B cell (primary cell): ENCODE results near the gene WDR38. TPM values are rescaled to one million over a fixed set of nuclear protein-coding genes. Genes with fewer than 3 reads are reported as not detected.

Experiments used
- ATAC-seq: fragments of 200-7000 bp; cut with Tn5 transposase; one replicate; pipeline ENCODE4 v1.10.0; 2021; ENCODE audit warnings: low read depth, mild to moderate bottlenecking, moderate number of reproducible peaks, moderate library complexity
- CTCF ChIA-PET: fragments of 350-600 bp; sonication (Branson Sonifier 250); formaldehyde crosslinking; loops from one replicate; lab custom pipeline; 2021; ENCODE audit warnings: antibody characterized with exemption, inconsistent platforms; lab: Charles Lee
- POLR2A ChIA-PET: fragments of 350-600 bp; sonication (Branson Sonifier 250); formaldehyde crosslinking; loops from one replicate; lab custom pipeline; 2021; ENCODE audit warnings: antibody characterized with exemption; lab: Charles Lee
- DNase-seq: peaks from one replicate; pipeline ENCODE4 v3.0.0; 2013
- H2AFZ ChIP-seq: 2 replicates; pipeline ENCODE4 v1.6.1; 2012; ENCODE audit warnings: mild to moderate bottlenecking, low read depth, low read length; ENCODE audit not compliant: insufficient read depth, poor library complexity, severe bottlenecking
- H3K27ac ChIP-seq, 2 donors: 1 replicate in 1 of 2; 2 replicates in 1 of 2; pipeline ENCODE4 v1.5.1; 2012 to 2013; ENCODE audit warnings: low read length in 2 of 2, mild to moderate bottlenecking in 2 of 2, moderate library complexity in 1 of 2
- H3K27me3 ChIP-seq, 4 experiments: fragments of 200-600 bp in 1 of 4; sonication (generic) in 1 of 4; replicated peaks in 1 of 4; 1 replicate in 2 of 4; 2 replicates in 2 of 4; pipeline versions ENCODE4 v1.6.1 to v1.7.0; 2013 to 2016; ENCODE audit warnings: low read length in 3 of 4, mild to moderate bottlenecking in 2 of 4, mixed read lengths in 1 of 4, moderate library complexity in 1 of 4; ENCODE audit not compliant: insufficient read depth in 4 of 4, control insufficient read depth in 3 of 4; ENCODE audit errors: control extremely low read depth in 1 of 4
- H3K36me3 ChIP-seq, 2 experiments: replicated peaks in 1 of 2; 1 replicate in 1 of 2; 2 replicates in 1 of 2; pipeline versions ENCODE4 v1.6.1 to v1.7.1; 2013; ENCODE audit warnings: low read length in 1 of 2; ENCODE audit not compliant: insufficient read depth in 2 of 2, control insufficient read depth in 1 of 2; ENCODE audit errors: control extremely low read depth in 1 of 2, extremely low read depth in 1 of 2
- H3K4me1 ChIP-seq, 2 donors: fragments of 200-600 bp in 1 of 2; sonication (generic) in 1 of 2; 1 replicate in 1 of 2; 2 replicates in 1 of 2; pipeline versions ENCODE4 v1.5.1 to v1.6.1; 2013 to 2017; ENCODE audit warnings: low read length in 2 of 2; ENCODE audit not compliant: control insufficient read depth in 2 of 2, insufficient read depth in 2 of 2
- H3K4me2 ChIP-seq: replicated peaks from 2 replicates; pipeline ENCODE3; 2012; ENCODE audit warnings: mild to moderate bottlenecking, low read depth, low read length; ENCODE audit not compliant: poor library complexity, severe bottlenecking
- H3K4me3 ChIP-seq, 5 experiments: fragments of 200-600 bp in 1 of 5; sonication (generic) in 1 of 5; 1 replicate in 3 of 5; 2 replicates in 2 of 5; pipeline versions ENCODE4 v1.5.1 to v1.7.0; 2011 to 2016; ENCODE audit warnings: low read length in 4 of 5, mild to moderate bottlenecking in 4 of 5, low read depth in 2 of 5, control low read depth in 1 of 5, moderate library complexity in 1 of 5; ENCODE audit not compliant: insufficient read depth in 1 of 5; ENCODE audit errors: control extremely low read depth in 1 of 5, extremely low read depth in 1 of 5
- H3K79me2 ChIP-seq: fragments of 200-600 bp; sonication (generic); one replicate; pipeline ENCODE4 v1.6.0; 2016; ENCODE audit warnings: low read length; ENCODE audit not compliant: control insufficient read depth, insufficient read depth
- H3K9ac ChIP-seq: fragments of 200-600 bp; sonication (generic); 2 replicates; pipeline ENCODE4 v1.6.1; 2017; ENCODE audit warnings: mild to moderate bottlenecking, low read length, moderate library complexity
- H3K9me3 ChIP-seq, 3 donors: one replicate each; pipeline versions ENCODE4 v1.6.1 to v1.7.1; 2013; ENCODE audit warnings: low read length in 2 of 3; ENCODE audit not compliant: control insufficient read depth in 2 of 3, insufficient read depth in 1 of 3; ENCODE audit errors: control extremely low read depth in 1 of 3
- H4K20me1 ChIP-seq: 2 replicates; pipeline ENCODE4 v1.6.0; 2012; ENCODE audit warnings: mild to moderate bottlenecking, low read length; ENCODE audit not compliant: insufficient read depth, control insufficient read depth, poor library complexity, severe bottlenecking
- H3K27ac Mint-ChIP-seq: one replicate; pipeline ENCODE4 v1.8.0; 2021; ENCODE audit warnings: mixed read lengths
- H3K27me3 Mint-ChIP-seq: one replicate; pipeline ENCODE4 v1.8.0; 2021; ENCODE audit warnings: mixed read lengths
- H3K4me1 Mint-ChIP-seq: one replicate; pipeline ENCODE4 v1.8.0; 2021; ENCODE audit warnings: mixed read lengths
- H3K4me3 Mint-ChIP-seq: one replicate; pipeline ENCODE4 v1.8.0; 2021; ENCODE audit warnings: mixed read lengths
- H3K9me3 Mint-ChIP-seq: one replicate; pipeline ENCODE4 v1.8.0; 2022; ENCODE audit warnings: mixed read lengths; ENCODE audit not compliant: insufficient read depth
- CTCF ChIP-seq: fragments of 200-600 bp; IDR thresholded peaks from one replicate; pipeline ENCODE4 v1.8.0; 2022; ENCODE audit warnings: antibody characterized with exemption, mild to moderate bottlenecking
- EZH2 ChIP-seq: IDR thresholded peaks from 2 replicates; pipeline ENCODE4 v1.6.1; 2012; ENCODE audit warnings: borderline replicate concordance, low read depth, mild to moderate bottlenecking, moderate library complexity, low read length; ENCODE audit not compliant: insufficient read depth, poor library complexity, severe bottlenecking
- WGBS: methylation state at CpG from one replicate; pipeline ENCODE4 v1.1.5; 2013; ENCODE audit warnings: missing lambda C conversion rate; ENCODE audit not compliant: insufficient coverage; 5-methylcytosine and 5-hydroxymethylcytosine counted together
- intact Hi-C: fragments of 100-400 bp; cut with micrococcal nuclease; formaldehyde crosslinking; loops from one replicate; pipeline ENCODE4 v1.10.0; 2022
- polyA plus RNA-seq: library from polyadenylated mRNA; depleted of rRNA; stranded (reverse); fragments of >200 nt; gene quantifications from 2 replicates; pipeline ENCODE4 v1.2.3, GENCODE V29; 2012
- total RNA-seq, 2 donors: library from RNA; stranded (reverse); fragments of 120-200 nt in 1 of 2; gene quantifications; 1 replicate in 1 of 2; 2 replicates in 1 of 2; pipeline versions ENCODE4 v1.2.3 to v1.2.4, GENCODE V29; 2013 to 2022

The WDR38 gene
- total and polyA plus RNA-seq, 2 donors (not counting 1 experiment from before 2014, with no cell fraction given), result not detected

- peaks cover 0 to 15% (median 0%) of the 10 kb centered on the region in 3 donors for H3K9me3 ChIP-seq
- no peak overlapping the region for H3K4me2 ChIP-seq
- Mint-ChIP-seq H3K27ac (no peak overlapping the region), H3K9me3 (no peaks in the 10 kb centered on the region), H3K27me3 (no peaks in the 10 kb centered on the region), H3K4me1 (peaks cover 34% of the 10 kb centered on the region), H3K4me3 (no peak overlapping the region)
- intact Hi-C loops, result no loop called here
- no peak overlapping the region for H3K4me3 ChIP-seq
- H3K79me2 ChIP-seq, result no peaks in the 10 kb centered on the region
- no peaks in the 10 kb centered on the region for H3K36me3 ChIP-seq
- WGBS, result 95% methylated on average over 6 of the region's 8 CpGs
- H4K20me1 ChIP-seq, result no peaks in the 10 kb centered on the region
- POLR2A ChIA-PET, result interaction anchor here (0.7 kb wide), 1 partner anchor 1027 kb away, joined by 5 read pairs; no protein-coding TSS in a partner anchor
- H2AFZ ChIP-seq, result no peak overlapping the region
- H3K4me1 ChIP-seq, result peaks cover 32 to 38% of the 10 kb centered on the region in 2 donors
- no peak overlapping the region for H3K27ac ChIP-seq
- TF ChIP-seq CTCF, result no peak
- TF ChIP-seq EZH2, result no peak
- H3K27me3 ChIP-seq, result no peaks in the 10 kb centered on the region
- ATAC-seq, result no peak
- CTCF ChIA-PET, result no interaction called here
- no peak for DNase-seq
- H3K9ac ChIP-seq, result no peak overlapping the region
Observed at GRCh38 chr9:124803911-124804310, 49.3 kb upstream of the WDR38 start.

- H3K27me3 Mint-ChIP-seq, result no peaks in the 10 kb centered on the region
- no peaks in the 10 kb centered on the region for H3K9me3 Mint-ChIP-seq
- H3K4me3 Mint-ChIP-seq, result no peak overlapping the region
- TF ChIP-seq EZH2 (no peak), CTCF (no peak)
- Histone ChIP-seq H3K4me1 (peaks cover 21 to 26% of the 10 kb centered on the region in 2 donors), H3K4me3 (no peak overlapping the region), H3K36me3 (no peaks in the 10 kb centered on the region), H3K79me2 (no peaks in the 10 kb centered on the region), H3K4me2 (no peak overlapping the region), H4K20me1 (no peaks in the 10 kb centered on the region), H2AFZ (no peak overlapping the region), H3K27ac (no peak overlapping the region), H3K9ac (no peak overlapping the region), H3K27me3 (no peaks in the 10 kb centered on the region), H3K9me3 (peaks cover 0 to 7% (median 0%) of the 10 kb centered on the region in 3 donors)
- intact Hi-C loops, result no loop called here
- H3K4me1 Mint-ChIP-seq, result peaks cover 29% of the 10 kb centered on the region
- CTCF ChIA-PET, result no interaction called here
- peak overlapping the region; percentile 7 for H3K27ac Mint-ChIP-seq
- no peak for ATAC-seq
- DNase-seq, result no peak
- POLR2A ChIA-PET, result no interaction called here
- WGBS, result 94% methylated on average over 2 of the region's 4 CpGs
Observed at GRCh38 chr9:124805186-124805585, 48.1 kb upstream of the WDR38 start.
